Bronchus fibroblast of lung (primary cell): ENCODE data around the gene OR6N1. TPM values are rescaled to one million over a fixed set of nuclear protein-coding genes. Genes with fewer than 3 reads are reported as not detected.

Experiments used
- total RNA-seq: library from RNA; depleted of rRNA; stranded (reverse); fragments of >200 nt; gene quantifications from 2 replicates; pipeline ENCODE4 v1.2.3, GENCODE V29; 2015

OR6N1 gene
- total RNA-seq = not detected in 2 replicates

GRCh38 chr1:158771950-158772866 is at the start of gene OR6N1:
Gene OR6N1, minus strand, starts transcription at chr1:158772195. Its CDS starts 5,513 bp downstream, at chr1:158766682.

GRCh38 chr1:158781104-158781503 is 9.1 kb upstream of the OR6N1 start, which contains the start of gene OR6N2:
Gene OR6N2, minus strand, starts transcription at chr1:158781204. Its CDS starts 3,569 bp downstream, at chr1:158777635.

GRCh38 chr1:158754420-158754819 is 17.6 kb downstream of the OR6N1 start, which contains the start of gene OR6K6:
Gene OR6K6, plus strand, starts transcription at chr1:158754720. Its CDS starts 168 bp downstream, at chr1:158754888.

GRCh38 chr1:158720620-158721019 is 51.4 kb downstream of the OR6N1 start, which contains the start of gene OR6K3:
Gene OR6K3, minus strand, starts transcription at chr1:158720720. Its CDS starts 2,605 bp downstream, at chr1:158718115.

Other genes starting within 250 kb of the OR6N1 start
- gene OR6Y1, start 217.8 kb downstream of the OR6N1 start, total RNA-seq = not detected in 2 replicates
- not detected in 2 replicates for gene OR6P1, start 201.6 kb downstream of the OR6N1 start, total RNA-seq
- gene OR10X1, start 192.3 kb downstream of the OR6N1 start, total RNA-seq = not detected in 2 replicates
- gene OR10Z1, start 166.9 kb downstream of the OR6N1 start, total RNA-seq = not detected in 2 replicates
- not detected in 2 replicates for gene SPTA1, start 85.5 kb downstream of the OR6N1 start, total RNA-seq
- not detected in 2 replicates for gene OR6K2, start 71.5 kb downstream of the OR6N1 start, total RNA-seq
- not detected in 2 replicates for gene OR6K3, start 51.5 kb downstream of the OR6N1 start, total RNA-seq
- not detected in 2 replicates for gene OR6K6, start 17.5 kb downstream of the OR6N1 start, total RNA-seq
- gene OR6N2, start 9.0 kb upstream of the OR6N1 start, total RNA-seq = not detected in 2 replicates
- not detected in 2 replicates for gene MNDA, start 59.2 kb upstream of the OR6N1 start, total RNA-seq
- gene PYHIN1, start 159.4 kb upstream of the OR6N1 start, total RNA-seq = not detected in 2 replicates
- gene IFI16, start 237.7 kb upstream of the OR6N1 start, total RNA-seq = 94.5 and 105 TPM in 2 replicates